Measurements from ENCODE around the gene HOXC9. TPM values are rescaled to one million over a fixed set of nuclear protein-coding genes. Genes with fewer than 3 reads are reported as not detected.
A peak's percentile ranks its signal among the peaks of the same experiment; 100 is the strongest.

Gene HOXC9
- total and polyA plus RNA-seq, 9 of the 15 experiments (the other 6 are each of a cell fraction or from before 2014, with no cell fraction given): 1.1 to 10.5 (median 9.3) TPM

DNA sequence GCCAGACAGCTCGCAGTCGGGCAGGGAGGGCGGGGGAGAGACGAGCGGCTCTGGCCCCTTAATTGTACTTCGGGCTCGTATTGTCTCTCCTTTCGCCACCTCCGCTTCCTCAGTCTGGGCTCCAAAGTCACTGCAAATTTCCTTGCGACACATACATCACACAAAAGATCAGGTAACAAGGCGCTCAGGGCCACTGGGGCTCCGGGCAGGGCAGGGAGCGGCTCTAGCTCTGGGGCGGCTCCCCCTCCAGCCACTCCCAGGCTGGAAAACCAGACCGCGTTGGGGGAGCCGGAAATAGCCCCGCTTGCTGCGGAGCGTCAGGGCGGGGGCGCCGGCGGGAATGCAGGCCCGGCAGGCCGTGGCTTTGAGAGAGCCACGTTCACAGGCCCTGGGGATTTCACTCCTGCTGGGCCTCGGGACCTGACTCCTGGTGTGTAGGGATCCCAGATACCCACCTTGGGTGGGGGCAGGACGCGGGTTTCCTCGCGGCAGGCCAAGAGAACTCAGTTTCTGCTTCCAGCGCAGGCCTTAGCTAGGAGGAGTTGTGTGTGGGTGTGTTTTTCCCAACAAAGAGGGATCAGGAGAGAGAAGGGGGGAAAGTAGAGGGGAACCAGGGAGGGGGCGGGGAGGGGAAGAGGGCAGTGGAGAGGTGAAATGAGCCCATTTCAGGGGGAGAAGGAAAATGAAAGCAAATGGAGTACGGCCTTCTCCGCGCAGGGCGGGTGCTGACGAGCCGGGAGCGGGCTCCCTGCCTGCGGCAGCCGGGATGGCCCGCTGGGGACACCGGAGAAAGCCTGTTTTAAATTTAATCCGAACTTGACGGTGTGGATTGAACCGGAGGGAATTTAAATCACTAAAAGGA, 4.4 kb upstream of the HOXC9 start (continued):
- TF ChIP-seq, protein P1, sequence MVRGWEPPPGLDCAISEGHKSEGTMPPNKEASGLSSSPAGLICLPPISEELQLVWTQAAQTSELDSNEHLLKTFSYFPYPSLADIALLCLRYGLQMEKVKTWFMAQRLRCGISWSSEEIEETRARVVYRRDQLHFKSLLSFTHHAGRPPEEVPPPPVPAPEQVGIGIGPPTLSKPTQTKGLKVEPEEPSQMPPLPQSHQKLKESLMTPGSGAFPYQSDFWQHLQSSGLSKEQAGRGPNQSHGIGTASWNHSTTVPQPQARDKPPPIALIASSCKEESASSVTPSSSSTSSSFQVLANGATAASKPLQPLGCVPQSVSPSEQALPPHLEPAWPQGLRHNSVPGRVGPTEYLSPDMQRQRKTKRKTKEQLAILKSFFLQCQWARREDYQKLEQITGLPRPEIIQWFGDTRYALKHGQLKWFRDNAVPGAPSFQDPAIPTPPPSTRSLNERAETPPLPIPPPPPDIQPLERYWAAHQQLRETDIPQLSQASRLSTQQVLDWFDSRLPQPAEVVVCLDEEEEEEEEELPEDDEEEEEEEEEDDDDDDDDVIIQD (CRISPR knock-in tag; IDR thresholded peaks at IDR 0.05): no peak
- TF ChIP-seq HIVEP1 (CRISPR knock-in tag; IDR thresholded peaks at IDR 0.05) (no peak), ZNF347 (CRISPR knock-in tag; IDR thresholded peaks at IDR 0.05; ENCODE audit: low read depth) (no peak), ETV5 (CRISPR knock-in tag; IDR thresholded peaks at IDR 0.05; ENCODE audit: low read depth) (peak; percentile 94), ZNF695 (CRISPR knock-in tag; IDR thresholded peaks at IDR 0.05) (no peak), SNIP1 (IDR thresholded peaks at IDR 0.05; ENCODE audit: low read depth) (no peak), SMC3 (conservative IDR thresholded peaks at IDR 0.05; ENCODE audit: insufficient read depth, low read depth, low read length) (no peak), RBM22 (IDR thresholded peaks at IDR 0.05; ENCODE audit: low read depth, low read length, poor library complexity, severe bottlenecking) (no peak), TRIM24 (IDR thresholded peaks at IDR 0.05) (no peak), POU5F1 (IDR thresholded peaks at IDR 0.05; ENCODE audit: borderline replicate concordance, low read depth, low read length, partially characterized antibody) (no peak), ZNF583 (CRISPR knock-in tag; IDR thresholded peaks at IDR 0.05) (no peak), EZH2 (IDR thresholded peaks at IDR 0.05; ENCODE audit: borderline replicate concordance, low read depth, low read length) (no peak), TBL1XR1 (IDR thresholded peaks at IDR 0.05; ENCODE audit: low read length in 2 of 2) (no peak), SMARCE1 (IDR thresholded peaks at IDR 0.05) (no peak), CTBP1 (IDR thresholded peaks at IDR 0.05; ENCODE audit: borderline replicate concordance) (peak; percentile 66; the same call in 1 of the 2 replicates)
- TF ChIP-seq, protein P2, sequence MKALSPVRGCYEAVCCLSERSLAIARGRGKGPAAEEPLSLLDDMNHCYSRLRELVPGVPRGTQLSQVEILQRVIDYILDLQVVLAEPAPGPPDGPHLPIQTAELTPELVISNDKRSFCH (CRISPR knock-in tag; IDR thresholded peaks at IDR 0.05): no peak
- TF ChIP-seq, protein P2 (tag; IDR thresholded peaks at IDR 0.05): no peak; the same call in 1 of the 2 replicates
